ENCODE data around the gene HNRNPUL1. TPM values are rescaled to one million over a fixed set of nuclear protein-coding genes. Genes with fewer than 3 reads are reported as not detected.

HNRNPUL1 gene
- total RNA-seq, 1 donor from 2014 or later = 62.4 TPM

DNA sequence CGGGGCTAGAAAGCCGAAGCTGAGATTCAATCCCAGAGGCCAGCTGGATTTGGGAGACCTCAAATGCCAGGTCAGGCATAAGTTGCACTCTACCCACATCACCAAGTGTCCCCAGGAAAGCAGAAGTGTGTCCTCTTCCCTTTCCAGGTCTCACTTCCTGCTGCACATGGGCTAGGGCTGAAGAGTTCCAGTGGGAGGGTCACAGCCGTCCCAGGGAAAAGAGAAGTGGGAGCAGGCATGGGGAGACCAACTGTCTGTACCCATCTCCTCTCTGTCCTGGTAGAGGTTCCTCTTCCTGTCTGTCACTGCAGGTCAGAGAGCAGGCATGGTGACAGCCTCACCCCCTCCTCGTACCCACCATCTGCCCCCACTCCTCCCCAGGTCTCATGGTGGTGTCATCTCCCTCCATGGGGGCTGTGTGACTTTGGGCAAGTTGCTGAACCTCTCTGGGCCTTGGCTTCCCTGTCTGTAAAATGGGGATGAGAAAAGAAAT, 30.4 kb upstream of the HNRNPUL1 start:
- ATAC-seq (peak; percentile 58), DNase-seq (ENCODE audit: low spot score) (no peak)

DNA sequence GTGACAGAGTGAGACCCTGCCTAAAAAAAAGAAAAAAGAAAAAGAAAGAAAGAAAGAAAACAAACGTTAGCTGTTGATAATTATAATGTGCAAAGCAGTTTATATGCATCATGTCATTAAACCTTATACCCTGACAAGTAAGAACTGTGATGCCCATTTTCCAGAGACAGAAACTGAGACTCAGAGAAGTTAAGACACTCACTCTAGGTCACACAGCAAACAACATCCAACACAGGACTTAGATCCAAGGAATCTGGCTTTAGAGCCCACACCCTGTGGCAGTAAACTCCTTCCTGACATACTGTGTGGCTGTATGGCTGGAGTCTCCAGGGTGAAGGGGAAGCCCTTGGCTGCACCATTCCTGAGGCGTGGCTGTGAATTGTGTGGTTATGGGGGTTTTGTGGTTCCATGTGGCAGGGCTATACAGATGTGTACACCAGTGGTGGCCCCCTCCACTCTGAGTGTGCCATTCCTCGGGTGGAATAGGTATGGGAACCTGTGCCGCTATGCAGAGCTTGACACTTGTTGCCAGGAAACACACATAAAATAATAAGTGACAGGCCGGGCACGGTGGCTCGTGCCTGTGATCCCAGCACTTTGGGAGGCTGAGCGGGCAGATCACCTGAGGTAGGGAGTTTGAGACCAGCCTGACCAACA, 29.5 kb upstream of the HNRNPUL1 start:
- ATAC-seq (no peak), DNase-seq (ENCODE audit: low spot score) (no peak)

DNA sequence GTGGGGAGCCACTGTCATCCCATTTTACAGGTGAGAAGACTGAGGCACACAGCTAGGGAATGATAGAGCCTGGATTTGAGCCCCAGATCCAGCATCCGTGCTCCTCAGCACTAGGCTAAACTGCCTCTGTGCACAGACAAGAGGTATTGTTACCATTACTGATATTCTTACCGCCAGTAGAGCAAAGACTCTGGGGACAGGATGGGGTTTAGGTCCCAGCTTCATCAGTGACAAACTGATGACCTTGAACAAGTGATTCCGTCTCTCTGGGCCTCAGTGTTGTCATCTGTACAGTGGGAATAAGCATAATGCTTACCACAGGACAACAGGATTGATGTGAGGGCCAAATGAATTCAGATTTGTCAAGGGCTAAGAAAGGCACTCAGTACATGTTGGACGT, 28.7 kb upstream of the HNRNPUL1 start:
- ATAC-seq (no peak), DNase-seq (ENCODE audit: low spot score) (no peak)

DNA sequence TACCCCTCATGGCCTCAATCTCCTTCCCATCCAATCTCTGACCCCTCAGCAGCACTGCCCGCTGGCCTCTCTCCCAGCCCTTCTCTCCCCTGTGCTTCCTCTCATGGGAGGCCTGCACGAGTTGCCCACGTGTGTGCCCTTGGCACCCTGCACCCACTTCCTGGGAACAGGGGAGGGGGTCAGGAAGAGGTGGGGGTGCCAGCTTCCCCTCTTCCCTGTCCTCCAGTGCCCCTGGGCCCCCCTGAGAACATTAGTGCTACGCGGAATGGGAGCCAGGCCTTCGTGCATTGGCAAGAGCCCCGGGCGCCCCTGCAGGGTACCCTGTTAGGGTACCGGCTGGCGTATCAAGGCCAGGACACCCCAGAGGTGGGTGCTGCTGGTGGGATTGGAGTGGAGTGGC, 25.9 kb upstream of the HNRNPUL1 start:
- DNase-seq (ENCODE audit: low spot score) (no peak), ATAC-seq (peak; percentile 24)

DNA sequence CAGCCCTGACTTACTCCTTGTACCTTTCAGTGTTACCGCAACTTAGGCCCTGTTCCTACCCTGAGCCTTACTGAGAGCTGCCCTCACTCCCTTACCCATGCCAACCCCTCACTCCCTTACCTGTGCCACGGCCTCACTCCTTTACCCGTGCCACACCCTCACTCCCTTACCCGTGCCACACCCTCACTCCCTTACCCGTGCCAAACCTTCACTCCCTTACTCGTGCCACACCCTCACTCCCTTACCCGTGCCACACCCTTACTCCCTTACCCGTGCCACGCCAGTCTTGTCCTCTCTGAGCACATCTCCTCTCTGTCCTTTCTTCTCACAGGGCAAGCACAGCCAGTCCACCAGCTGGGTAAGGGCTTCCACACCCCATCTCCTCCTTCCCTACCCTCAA, 24.8 kb upstream of the HNRNPUL1 start:
- no peak for DNase-seq (ENCODE audit: low spot score)
- ATAC-seq = no peak

DNA sequence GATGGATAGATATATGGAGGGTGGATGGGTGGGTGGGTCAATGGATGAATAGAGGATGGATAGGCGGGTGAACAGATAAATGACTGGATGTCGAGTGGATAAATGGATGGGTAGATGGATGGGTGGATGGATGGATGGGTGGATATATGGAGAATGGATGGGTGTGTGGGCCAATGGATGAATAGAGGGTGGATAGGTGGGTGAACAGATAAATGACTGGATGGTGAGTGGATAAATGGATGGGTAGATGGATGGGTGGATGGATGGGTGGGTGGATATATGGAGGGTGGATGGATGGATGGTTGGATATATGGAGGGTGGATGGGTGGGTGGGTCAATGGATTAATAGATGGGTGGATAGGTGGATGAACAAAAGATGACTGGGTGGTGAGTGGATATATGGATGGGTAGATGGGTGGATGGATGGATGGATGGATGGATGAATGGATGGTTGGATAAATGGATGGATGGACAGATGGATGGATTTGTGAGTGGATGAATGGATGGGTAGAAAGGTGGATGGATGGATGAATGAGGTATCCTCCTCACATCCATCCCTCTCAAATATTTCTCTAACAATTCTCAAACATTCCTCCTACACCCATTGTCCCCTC, 24.1 kb upstream of the HNRNPUL1 start:
- no peak for DNase-seq (ENCODE audit: low spot score)
- ATAC-seq = no peak

DNA sequence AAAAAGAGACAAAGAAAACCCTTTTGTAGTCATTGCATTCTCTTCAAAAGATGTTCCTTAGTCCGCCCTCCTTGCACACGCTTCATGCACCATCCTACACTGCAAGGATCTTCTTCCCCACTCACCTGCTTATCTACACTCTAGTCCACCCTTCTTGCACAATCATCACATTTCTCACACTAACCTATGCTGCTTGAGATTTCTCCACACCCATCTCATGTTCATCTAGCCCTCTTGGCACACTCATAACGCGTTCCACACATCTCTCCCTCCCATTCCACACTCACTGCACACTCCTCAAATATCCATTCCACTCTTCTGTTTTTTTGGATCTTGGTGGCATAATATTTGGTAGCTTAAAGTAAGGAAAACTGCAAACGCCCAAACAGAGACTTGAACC, 22.3 kb upstream of the HNRNPUL1 start:
- ATAC-seq (no peak), DNase-seq (ENCODE audit: low spot score) (no peak)

DNA sequence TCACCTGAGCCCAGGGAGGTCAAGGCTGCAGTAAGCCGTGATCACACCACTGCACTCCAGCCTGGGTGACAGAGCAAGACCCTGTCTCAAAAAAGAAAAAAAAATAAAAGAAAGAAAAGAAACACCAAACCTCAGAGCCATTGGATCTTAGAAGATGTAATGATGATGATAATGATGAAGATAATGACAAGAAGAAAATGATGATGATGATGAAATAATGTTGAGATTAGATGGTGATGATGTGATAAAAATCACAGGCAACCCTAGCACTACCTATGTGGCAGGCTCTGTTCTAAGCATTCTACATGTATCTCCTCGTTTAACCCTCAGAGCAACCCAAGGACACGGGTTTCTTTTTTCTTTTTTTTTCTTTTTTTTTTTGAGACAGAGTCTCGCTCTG, 20.1 kb upstream of the HNRNPUL1 start:
- ATAC-seq = no peak

DNA sequence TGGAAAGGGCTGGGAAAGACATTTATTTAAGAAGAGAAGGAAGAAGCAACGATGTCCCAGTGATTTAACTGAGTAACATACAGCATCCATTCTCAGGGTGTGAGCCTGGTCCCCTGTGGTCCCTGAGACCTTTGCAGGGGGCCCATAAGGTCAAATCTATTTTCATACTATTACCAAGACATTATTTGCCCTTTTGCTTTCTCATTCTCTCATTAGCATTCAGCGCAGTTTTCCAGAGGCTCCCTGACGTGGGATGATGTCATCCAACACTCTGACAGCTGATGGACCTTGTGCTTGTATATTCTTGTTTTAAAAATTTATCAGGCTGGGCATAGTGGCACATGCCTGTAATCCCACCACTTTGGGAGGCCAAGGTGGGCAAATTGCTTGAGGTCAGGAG, 18.3 kb upstream of the HNRNPUL1 start:
- DNase-seq (ENCODE audit: low spot score) (no peak), ATAC-seq (no peak)

More for the DNA sequence above, 20.1 kb upstream of the HNRNPUL1 start:
- no peak for DNase-seq (ENCODE audit: low spot score)

DNA sequence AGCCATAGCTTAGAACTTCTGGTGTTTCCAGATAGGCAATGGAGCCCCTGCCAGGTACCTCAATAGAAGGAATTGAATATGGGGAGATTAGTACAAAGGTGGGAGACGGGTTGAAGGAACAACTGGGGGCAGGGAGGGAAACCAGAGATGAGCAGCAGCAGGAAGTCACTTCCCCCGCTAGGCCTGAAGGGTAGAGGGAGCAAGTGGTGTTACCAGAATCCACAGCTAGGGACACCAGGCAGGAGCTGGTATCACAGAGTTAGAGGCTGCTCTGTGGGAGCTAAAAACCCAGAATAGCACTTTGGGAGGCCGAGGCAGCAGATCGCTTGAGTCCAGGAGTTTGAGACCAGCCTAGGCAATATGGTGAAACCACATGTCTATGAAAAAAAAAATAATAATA, 15.3 kb upstream of the HNRNPUL1 start:
- DNase-seq (ENCODE audit: low spot score) (no peak), ATAC-seq (no peak)

DNA sequence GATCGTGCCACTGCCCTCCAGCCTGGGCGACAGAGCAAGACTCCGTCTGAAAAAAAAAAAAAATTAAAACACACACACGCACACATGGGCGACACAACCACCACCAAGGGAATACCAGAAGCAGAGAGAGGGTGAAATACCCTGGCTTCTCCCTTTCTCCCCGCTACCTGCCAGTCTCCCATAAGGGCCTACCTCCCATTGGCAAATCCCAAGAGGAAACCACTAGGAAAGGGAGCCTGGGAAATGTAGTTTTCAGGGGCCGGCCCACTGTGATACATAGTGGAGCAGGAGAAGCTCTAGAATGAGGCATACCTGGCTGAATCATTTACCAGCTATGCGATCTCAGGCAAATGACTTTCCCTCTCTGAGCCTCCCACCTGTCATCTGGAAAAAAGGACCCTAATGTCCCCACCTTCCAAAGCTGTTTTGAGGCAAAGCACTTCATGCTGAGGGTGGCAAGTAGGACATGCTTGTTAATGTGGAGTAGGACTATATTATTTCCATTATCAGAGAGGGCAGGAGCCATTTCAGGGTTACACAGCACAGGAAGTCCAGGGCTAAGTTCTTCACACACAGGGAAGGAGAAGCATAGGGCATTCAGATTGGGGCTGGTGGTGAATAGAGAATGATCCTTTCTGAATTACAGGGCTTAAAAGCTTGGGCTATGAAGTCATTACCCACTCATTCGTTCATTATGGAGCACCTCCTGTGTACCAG, 14.3 kb upstream of the HNRNPUL1 start:
- DNase-seq (ENCODE audit: low spot score) (no peak), ATAC-seq (no peak)

DNA sequence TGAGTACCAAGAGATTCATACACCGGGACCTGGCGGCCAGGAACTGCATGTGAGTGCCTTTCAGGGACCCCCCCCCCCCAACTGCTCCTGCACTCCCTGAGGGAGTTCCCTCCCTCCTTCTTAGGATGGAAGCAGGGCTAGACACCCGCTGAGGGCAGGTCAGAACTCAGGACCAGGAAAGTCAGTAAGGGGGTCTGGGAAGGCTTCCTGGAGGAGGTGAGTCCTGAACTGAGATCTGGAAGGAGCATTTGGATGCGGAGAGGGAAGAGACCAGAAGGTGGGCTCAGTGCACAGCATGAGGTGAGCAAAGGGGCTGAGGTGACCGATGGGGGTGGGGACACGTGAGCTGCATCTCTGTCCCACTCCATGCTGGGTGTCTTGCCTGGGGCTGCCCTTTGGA, 10.5 kb upstream of the HNRNPUL1 start:
- ATAC-seq (no peak), DNase-seq (ENCODE audit: low spot score) (no peak)

DNA sequence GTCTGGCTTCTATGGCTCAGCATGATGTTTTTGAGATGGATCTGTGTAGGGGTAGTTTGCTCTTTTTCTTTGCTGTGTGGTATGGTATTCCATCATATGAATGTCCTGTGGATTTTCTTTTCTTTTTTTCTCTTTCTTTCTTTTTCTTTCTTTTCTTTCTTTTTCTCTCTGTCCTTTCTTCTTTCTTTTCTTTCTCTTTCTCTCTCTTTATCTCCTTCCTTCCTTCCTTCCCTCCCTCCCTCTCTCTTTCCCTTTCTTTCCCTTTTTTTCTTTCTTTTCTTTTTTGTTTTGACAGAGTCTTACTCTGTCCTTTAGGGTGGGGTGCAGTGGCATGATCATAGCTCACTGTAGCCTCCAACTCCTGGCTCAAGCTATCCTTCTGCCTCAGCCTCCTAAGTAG, 9.0 kb upstream of the HNRNPUL1 start:
- no peak for DNase-seq (ENCODE audit: low spot score)
- no peak for ATAC-seq

DNA sequence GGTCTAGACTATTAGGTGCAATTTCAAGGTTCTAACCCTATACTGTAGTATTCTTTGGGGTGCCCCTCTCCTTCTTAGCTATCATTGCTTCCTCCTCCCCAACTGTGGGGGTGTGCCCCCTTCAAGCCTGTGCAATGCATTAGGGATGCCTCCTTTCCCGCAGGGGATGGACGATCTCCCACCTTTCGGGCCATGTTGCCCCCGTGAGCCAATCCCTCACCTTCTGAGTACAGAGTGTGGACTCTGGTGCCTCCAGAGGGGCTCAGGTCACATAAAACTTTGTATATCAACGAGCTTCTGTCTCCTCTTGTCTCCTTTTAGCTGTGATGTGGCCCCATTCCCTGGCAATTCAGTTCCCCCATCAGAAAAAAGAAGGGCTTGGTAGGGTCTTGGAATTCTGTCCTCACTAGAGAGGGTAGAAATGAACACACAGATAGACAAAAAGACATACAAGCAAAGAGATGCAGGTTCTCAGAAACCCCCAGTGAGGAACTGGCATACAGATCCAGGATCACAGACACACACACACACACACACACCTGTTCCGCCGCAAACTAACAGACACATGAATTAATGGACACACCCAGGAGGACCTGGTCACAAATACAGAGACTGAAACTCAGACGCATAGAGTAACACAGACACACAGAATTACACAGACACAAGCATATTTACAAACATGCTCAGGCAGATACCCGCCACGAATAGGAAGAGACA, 2.5 kb upstream of the HNRNPUL1 start:
- DNase-seq (ENCODE audit: low spot score) = no peak
- no peak for ATAC-seq

DNA sequence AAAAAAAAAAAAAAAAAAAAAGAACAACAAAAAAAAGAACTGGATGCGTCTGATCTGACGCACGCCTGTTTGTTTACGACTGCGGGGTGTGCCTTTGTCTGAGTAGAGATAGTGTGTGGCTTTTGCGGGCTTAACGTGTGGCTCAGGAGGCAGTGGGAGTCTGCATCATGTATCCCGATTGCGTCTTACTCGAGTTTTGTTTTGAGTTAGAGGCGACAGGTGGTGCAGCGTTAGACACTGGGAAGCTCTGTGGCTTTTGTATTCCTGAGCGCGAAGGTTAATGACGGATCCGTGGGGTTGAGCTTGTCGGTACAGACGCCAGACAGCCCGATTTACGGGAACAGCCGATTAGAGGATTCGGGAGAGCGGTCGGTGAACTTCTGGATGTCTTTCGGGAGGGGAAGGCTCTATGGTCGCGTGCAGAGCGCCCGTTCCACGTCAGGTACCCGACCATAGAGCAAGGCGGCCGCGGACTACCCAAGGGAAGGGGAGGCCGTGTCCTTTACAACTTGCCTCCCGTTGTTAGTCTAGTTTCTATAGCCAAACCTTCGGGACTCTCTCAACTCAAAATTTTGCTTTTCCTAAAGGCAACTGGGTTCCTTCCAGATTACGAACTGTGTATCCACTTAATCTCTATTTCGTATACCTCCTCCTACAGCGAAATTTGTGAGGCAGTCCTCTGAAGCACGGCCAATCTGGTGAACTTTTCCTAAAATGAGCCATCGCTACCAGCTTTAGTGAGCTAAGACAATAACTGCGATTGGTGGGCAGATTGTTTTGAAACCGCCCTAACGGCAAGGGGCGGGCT, 926 bp upstream of the HNRNPUL1 start:
- ATAC-seq (peak; percentile 19), DNase-seq (ENCODE audit: low spot score) (peak; percentile 66)

DNA sequence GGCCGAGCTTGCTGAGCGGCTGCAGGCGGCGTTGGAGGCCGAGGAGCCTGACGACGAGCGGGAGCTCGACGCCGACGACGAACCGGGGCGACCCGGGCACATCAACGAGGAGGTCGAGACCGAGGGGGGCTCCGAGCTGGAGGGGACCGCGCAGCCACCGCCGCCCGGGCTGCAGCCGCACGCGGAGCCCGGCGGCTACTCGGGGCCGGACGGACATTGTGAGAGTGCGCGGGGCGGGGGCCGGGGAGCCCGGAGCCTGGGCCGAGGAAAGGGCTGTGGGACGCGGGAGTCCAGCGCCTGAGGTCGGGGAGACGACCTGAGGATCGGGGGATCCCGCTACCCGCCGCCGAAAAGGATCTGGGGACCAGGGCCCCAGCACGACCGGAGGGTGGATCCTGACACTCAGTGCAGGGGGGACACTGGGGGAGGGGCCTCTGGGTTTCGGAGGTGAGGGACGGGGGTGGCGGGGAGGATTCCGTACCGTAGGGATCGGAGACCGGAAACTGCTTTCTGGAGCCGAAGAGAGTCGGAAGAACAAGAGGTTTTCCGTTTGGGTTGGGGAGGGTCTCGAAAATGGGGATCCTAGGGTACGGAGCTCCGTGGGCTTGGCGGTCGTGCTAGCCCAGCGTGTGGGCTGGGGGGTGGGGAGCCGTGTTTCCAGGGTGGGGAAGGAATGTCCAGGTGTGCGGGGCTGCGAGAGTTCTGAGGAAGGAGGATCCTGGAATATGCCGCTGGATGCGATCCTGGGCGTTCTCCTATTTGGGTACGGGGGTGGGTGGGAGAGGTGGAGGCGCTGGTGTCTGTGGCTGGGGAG, 616 bp downstream of the HNRNPUL1 start:
- DNase-seq (ENCODE audit: low spot score) (peak; percentile 66), ATAC-seq (peak; percentile 7)

DNA sequence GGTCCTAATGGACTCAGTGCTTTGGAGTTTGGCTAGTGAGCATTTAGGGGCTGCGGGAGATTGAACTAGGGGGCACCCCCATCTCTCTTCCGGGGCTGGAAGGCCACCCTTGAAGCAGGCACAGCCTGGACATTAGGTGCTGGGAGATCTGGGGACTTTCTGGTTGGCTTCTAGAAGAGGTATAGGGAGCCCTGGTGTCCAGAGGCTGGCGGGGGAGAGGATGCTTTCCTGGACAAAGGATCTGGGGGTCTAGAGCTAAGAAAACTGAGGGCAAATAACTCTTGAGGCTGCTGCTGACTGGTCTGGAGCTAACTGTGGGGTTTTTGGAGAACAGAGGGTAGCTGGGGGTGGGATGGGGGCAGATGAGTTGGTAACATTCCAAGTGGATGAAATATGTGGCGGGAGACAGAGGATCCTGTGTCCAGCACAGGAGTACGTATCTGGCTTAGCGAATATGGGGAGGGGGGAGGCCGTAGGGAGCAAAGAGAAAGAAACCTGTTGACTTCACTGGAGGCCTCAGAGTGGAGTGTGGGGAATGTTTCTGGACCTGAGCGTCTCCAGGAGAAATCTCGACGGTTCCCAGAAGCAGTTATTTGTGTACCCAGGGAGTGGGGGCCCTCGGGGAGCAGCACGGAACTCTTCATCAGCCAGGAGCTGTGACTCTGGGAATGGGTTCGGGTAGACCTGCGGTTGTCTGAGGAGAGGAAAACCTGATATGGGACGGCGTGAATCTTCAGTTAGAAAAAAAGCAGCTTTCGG, 1.4 kb downstream of the HNRNPUL1 start:
- ATAC-seq (no peak), DNase-seq (ENCODE audit: low spot score) (peak; percentile 47)

DNA sequence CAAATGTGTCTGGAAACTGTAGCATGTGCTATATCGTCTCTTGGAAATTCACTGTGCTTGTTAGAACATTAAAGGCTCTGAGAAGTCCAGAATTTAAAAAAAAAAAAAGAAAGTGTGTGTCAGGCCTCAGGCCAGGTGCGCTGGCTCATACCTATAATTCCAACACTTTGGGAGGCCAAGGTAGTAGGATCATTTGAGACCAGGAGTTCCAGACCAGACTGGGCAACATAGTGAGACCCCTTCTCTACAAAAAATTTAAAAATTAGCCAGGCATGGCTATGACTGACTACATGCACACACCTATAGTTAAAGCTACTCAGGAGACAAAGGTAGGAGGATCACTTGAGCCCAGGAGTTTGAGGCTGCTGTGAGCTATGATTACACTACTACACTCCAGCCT, 4.9 kb downstream of the HNRNPUL1 start:
- DNase-seq (ENCODE audit: low spot score) (no peak), ATAC-seq (no peak)

DNA sequence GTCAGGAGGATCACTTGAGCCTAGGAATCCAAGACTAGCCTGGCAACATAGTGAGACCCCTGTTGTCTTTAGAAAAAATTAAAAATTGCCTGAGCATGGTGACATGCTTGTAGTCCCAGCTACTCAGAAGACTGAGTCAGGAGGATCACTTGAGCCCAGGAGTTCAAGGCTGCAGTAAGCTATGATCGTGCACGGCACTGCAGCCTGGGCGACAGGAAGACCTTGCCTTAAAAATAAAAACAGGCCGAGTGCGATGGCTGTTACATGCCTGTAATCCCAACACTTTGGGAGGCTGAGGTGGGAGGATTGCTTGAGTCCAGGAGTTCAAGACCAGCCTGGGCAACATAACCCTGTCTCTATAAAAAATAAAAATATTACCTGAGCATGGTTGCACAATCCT, 5.4 kb downstream of the HNRNPUL1 start:
- no peak for DNase-seq (ENCODE audit: low spot score)
- no peak for ATAC-seq

All from left lobe of liver (tissue), 2 donors.